GM21619 (cell line): ENCODE results near the gene IFNE.
"Not testable (repeated sequence)": the region's sequence is repeated elsewhere in the genome, so short reads cannot be mapped to it uniquely, and the experiment has no call there.

Experiments
- ATAC-seq: cut with Tn5 transposase; IDR thresholded peaks from one replicate; pipeline ENCODE4 v1.9.1; 2021; ENCODE audit not compliant: unreplicated experiment

Gene IFNE

DNA sequence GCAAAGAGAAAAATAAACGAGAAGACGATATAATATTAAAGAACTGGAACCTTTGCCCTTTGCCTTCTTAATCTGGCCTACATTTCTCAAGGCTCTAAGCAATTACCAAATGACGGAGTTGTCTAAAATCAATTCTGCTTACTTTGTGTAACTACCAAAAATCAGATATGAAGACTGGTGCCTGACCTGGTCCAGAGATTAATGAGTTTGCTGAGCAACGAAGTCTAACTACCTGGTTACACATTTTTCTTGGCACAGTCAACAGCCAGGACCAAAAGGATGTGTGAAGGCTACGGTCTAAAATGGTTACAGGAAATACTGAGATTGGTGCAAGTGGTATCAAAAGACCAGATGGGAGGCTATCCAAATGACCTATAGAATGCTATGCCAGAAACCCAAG is 17.8 kb upstream of the IFNE start:
- no peak for ATAC-seq

DNA sequence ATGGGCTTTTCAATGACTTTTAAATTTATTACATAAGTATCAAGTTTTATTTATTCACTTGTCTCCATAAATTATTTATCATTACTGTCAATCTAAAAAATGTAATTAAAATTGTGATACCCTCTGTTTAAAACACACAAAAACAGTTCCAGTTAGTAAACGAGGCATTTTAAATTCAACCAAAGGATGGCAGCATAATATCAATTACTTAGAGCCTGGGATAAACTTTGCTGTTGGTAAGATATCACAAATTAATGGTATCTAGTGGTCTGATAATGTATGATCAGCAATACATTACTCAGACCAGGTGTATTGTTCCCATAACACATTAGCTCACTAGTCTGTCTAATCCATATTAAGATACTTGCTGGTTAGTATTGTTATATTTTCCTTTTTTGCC is 9.6 kb upstream of the IFNE start:
- ATAC-seq = no peak

DNA sequence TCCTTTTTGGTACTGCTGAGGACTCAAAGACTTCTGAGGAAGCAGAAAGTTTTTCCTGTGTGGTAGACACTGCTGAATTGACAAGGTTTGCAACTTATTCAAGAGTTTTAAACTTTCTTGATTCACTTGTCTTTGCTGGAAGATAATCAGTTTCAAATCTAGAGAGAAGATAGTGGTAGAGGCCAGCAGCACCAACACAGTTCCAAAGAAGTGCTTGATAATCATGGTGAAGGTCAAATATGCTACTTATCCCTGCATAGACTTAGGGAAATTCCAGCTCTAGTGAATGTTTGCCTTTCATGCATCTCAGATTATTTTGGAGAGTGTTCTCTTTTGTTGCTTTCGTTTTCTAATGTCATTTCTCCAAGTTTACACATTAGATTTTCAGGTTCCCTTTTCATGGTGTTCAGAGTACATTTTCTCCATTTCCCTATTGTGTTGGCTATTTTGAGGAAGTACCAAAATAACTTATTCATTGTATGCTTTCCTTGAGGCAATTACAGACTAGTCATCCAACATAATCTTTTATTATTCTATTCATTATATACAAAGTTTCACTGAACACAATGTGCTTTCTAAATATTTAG is 550 bp downstream of the IFNE start:
- no peak for ATAC-seq

DNA sequence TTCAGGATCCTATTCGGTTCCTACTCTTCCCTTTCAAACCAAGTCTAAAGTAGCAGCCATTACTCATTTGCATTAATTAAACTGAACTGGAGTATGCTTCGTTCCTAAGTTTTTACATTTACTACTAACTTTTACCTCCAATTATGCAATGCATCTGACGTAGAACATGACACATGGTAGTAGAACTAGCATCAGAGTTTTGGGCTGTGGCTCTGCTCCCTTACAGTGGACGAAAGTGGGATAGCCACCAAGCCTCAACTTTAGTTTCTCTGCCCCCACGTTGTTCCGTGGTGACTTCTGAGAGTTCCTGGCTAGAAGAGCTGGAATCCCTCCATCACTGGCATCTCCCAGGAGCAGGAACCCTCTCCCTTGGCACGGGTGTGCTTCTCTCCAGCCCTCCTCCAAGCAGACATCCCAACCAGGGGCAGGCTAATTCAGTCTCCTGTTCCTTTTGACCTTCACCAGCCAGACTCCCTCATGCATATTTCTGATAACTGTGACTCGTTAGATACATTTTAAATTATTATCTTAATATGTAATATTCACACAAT is 2.9 kb downstream of the IFNE start:
- no peak for ATAC-seq

DNA sequence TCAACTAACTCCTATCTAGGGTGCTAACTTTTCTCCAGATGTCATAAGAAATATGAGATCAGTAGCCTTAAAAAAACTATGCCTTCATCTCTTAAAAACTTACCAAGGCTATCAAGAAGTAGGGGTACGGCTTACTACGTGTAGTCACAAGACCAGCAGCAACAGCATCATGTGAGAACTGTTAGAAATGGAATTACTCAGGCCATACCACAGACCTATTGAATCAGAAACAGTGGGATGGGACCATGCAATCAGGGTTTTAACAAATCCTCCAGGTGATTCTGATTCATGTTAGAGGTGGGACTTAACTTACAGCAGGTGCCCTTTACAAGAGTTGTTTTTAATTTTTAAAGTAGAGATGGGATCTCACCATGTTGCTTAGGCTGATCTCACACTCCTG is 4.6 kb downstream of the IFNE start:
- ATAC-seq = no peak

DNA sequence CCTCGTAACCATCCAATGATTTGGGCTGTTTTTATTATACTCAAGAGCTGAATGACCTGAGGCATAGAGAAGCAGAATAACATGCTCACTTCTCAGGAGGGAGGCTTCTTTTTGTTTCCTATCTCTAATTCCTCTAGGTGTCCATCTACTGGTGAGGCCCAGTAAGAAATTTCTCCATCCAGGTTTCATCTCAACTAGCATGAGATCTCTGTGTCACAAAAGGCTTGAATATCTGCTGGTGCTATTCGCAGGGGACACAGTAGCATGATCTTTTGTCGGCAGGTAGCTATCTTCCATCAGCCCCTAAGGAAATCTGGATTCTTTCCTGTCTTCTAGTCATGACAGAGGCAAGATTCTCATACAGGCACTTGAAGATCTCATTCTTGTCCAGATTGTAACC is 8.9 kb downstream of the IFNE start:
- ATAC-seq = no peak

DNA sequence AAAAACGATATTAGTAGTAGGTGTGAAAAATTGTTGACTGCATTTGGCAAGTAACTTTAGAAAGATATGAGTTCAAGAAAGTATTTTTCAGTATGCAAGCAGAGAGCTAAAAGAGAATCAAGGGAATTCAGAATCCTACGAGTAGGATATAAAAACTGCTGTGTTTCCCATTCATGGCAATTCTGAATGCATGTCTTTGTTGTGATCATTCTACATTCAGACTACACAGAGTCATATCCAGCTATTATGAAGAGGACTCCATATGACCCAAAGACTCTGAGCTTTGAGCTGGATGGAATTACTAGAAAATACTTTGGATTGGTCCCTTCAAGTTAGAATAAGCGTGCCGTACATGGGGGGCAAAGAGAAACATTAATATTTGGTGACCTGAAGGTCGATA is 12.0 kb downstream of the IFNE start:
- no peak for ATAC-seq

DNA sequence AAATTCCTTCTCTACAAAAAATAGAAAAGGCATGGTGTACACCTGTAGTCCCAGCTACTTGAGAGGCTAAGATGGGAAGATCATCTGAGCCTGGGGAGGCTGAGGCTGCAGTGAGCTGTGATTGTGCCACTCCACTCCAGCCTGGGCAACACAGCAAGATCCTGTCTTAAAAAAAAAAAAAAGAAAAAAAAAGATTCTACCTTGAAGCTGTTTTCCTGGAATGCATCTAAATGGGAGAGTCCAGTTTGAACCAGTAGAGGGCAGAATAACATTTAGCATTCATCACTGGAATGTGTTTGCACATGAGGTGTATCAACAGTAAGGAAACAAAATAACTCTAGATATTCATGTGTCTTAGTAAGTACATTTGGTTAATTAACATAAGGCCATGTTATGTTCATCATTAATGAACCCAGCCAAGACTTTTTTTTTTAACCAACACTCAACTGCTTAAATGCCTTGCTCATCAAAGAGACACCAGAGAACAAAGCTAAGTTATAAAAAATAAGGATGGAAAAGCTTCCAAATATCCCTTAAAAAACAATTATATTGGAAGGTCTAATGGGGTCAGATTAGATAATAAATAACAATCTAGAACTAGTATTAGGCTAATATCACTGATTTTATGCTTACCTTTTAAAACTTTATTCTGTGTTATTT is 16.1 kb downstream of the IFNE start:
- ATAC-seq = no peak

DNA sequence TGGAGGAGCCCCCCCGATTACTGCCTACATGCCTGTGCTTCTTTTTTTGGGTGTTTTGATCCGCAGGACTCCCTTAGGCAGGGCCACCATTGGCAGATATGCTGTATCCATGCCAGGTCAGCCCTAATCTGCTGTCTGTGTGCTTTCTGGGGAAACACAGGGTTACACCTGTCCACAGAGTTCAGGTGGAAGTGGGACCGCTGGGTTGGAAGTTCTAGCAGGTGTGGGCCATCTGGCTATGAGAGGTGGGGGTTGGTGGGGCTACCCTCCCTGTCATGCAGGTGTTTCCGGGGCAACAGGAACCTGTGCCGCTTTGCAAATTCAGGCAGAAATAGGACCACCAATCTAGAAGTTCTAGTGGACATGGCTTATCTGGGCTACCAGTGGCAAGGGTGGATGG is 17.0 kb downstream of the IFNE start:
- no peak for ATAC-seq

DNA sequence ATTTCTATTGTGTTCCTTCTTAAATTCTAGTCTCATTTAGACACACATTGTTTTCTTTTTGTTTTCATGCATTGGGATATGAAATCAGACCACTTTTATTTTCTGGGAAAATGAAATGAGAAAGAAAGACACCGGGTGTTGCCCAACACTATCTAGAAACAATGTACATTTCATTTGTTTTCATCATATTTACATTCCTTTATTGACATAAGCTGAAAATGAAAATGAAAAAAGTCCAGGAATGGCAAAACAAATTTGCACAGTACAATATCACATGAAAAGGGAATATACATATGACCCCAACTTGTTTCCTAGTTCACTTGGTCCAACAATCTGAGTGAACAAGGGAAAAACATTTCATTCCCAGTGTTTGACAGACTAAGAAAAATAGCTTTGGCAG is 20.7 kb downstream of the IFNE start:
- ATAC-seq = no peak

DNA sequence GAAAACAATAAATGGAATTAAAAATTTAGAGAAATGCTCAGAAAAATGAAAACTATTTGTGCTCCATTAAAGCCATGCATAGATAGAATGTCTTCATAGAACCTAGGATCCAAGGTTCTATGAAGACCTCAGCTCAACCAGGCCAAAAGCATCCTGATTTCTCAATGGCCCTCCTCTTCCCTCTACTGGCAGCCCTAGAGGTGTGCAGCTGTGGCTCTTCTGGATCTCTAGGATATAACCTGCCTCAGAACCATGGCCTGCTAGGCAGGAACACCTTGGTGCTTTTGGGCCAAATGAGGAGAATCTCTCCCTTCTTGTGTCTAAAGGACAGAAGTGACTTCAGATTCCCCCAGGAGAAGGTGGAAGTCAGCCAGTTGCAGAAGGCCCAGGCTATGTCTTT is 26.8 kb downstream of the IFNE start:
- ATAC-seq = peak; percentile 97

DNA sequence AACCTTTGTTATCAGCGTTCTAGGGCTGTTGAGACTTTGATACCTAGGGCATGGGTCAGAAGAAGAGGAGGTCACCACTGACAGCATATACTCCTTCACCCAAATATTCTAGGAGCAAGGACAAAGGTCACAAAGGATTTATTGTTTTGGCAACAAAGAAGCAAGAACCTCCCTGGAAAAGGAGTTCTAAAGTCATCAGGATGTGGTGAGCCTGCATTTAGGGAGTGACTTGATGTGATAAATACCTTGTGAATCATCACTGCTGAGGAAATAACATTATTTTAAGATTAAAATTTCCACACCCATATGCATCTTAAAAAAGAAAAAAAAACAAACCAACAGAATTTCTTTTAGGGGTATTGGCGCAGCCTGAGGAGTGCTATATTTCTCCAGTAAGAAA is 28.0 kb downstream of the IFNE start:
- no peak for ATAC-seq

DNA sequence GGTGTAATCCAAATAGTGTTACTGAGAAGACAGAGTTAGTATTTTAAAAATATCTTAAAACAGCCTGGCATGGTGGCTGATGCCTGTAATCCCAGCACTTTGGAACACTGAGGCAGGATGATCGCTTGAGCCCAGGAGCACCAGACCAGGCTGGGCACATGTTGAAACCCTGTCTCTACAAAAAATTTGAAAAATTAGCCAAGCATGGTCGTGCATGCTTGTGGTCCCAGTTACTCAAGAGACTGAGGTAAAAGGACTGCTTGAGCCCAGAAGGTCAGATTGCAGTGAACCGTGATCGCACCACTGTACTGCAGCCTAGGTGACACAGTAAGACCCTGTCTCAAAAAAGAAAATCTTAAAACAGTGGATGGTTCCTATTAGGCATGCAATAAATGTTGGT is 29.4 kb downstream of the IFNE start:
- ATAC-seq = no peak

DNA sequence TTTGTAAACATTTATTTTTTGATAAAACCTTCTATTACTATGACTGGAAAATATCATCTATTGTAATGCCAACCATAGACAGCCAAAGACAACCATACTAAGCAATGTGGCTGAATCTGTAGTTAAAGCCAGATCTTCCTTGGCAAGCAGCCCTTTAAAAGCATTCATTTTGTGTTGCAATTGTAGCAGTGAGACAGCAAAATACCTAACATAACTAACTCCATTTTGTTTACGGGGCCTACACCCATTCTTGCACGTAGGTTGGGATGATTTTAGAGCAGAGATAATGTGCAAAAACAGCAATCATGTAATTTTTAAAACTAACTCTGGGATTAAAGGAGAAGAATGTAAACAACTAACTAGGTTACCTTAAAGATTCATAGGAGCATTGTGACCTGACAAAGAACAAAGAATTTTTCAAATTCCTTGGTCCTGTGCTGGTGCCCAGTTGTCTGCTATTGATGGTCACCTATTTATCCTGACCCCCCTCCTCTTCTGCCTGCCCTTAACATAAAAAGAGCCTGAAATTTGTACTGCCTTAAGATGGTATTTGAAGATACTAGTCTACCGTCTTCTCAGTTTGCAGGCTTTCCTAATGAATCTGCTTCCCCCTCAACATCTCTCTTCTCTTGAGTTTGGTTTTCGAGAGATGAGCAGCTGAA is 31.2 kb downstream of the IFNE start:
- no peak for ATAC-seq

DNA sequence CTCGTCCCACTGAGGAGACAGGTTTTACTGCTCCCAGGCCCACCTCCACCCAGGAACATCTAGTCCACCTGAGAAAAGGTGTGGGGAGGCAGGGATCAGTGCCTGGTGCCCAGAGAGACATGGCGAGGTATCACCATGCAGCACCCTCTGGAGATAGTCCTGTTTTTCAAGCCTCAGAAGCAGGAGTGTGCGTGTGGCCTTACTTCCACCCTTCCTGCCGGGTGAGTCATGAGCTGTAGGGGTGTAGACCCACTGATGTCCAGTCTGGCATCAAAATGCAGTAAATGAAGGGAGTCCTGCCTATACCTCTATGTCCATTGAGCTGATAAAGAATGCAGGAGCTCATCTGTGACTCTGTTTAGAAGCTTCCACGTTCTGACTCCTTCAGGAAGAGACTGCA is 32.8 kb downstream of the IFNE start:
- ATAC-seq = not testable (repeated sequence)

DNA sequence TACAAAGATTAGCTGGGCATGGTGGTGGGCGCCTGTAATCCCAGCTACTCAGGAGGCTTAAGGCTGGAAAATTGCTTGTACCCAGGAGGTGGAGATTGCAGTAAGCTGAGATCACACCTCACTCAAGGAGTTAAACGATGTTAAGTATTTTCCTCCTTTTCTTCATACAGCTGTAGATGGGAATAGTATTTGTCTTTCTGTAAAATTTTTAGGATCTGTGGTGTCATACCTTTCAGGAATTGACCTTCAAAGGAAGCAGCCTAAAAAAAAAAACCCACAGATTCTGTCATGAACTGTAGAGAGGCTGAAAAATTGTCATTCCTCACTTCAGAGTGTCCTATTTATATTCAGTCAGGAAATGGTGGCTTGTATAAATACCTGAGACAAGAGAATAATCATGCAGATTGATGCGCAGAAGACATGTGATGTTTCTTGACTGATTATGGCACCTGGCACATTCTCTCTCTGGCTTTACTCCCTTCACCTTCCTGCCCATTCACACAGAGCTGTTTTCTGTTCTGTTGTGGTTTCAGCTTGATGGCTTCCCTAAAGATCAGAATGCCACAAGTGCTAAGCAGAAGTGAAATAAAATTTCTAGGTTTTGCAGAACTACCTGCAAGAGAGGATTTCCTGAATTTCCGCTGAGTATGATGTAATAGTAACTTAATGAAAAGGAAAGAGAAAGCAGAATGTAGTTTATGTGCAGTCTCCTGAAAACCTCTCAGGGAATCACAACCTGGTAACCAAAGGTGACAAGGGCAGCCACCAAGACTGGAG is 38.1 kb downstream of the IFNE start:
- ATAC-seq = peak; percentile 89

DNA sequence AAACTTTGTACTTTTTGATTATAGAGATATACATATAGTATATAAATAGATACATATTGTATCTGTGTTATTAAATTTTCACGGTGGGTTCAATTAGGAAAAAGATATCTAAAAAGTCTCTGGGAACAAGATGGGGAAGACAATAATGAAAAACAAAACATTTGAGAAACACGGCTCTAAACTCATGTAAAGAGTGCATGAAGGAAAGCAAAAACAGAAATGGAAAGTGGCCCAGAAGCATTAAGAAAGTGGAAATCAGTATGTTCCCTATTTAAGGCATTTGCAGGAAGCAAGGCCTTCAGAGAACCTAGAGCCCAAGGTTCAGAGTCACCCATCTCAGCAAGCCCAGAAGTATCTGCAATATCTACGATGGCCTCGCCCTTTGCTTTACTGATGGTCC is 42.0 kb downstream of the IFNE start, which contains the start of gene IFNA1:
IFNA1 (plus strand) TSS at position 301 of the 400 bp plus-strand sequence; CDS start at position 370, 69 bp downstream.
- no peak for ATAC-seq

DNA sequence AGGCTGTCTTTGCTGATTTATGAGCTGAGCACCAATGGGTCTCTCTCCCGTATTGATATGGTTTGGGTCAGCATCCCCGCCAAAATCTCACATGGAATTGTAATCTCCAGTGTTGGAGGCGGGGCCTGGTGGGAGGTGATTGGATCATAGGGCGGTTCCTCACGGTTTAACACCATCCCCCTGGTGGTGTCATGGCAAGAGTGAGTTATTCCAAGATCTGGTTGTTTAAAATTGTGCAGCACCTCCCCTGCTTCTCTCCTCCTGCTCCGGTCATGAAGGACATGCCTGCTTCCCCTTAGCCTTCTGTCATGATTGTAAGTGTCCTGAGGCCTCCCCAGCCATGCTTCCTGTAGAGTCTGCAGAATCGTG is 47.1 kb downstream of the IFNE start:
- ATAC-seq = not testable (repeated sequence)

DNA sequence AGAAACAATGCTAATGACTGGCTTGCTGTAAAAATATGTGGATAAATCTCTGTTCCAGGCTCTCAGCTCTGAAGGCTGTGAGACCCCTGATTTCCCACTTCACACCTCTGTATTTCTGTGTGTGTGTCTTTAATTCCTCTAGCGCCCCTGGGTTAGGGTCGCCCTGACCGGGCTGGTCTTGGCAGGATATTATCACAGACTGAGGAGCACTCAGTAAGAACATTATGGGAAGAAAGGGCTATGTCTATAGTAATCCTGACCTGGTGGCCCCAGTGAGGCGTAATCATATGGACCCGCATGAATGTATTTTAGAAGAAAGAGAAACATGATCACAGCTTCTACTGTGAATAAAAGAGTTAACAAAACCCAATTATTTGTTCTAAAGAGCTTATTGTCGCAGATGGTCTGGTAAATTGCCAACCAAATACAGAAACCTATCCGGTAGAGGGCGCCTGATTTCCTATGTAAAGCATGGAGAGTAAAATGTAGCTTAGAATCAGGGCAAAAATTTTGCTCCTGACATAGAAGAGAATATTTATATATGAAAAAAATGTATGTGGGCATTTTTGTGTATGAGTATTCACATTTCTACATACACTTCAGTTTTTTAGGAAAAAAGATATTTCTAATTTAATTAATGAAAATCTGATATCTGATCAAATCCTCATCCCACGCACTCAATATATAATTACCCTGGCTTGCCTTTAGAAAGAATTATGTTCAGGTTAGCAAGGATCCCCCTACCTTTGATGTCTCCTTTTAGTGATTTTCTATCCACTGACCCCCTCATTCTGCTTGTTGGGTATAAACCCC is 47.7 kb downstream of the IFNE start:
- no peak for ATAC-seq

DNA sequence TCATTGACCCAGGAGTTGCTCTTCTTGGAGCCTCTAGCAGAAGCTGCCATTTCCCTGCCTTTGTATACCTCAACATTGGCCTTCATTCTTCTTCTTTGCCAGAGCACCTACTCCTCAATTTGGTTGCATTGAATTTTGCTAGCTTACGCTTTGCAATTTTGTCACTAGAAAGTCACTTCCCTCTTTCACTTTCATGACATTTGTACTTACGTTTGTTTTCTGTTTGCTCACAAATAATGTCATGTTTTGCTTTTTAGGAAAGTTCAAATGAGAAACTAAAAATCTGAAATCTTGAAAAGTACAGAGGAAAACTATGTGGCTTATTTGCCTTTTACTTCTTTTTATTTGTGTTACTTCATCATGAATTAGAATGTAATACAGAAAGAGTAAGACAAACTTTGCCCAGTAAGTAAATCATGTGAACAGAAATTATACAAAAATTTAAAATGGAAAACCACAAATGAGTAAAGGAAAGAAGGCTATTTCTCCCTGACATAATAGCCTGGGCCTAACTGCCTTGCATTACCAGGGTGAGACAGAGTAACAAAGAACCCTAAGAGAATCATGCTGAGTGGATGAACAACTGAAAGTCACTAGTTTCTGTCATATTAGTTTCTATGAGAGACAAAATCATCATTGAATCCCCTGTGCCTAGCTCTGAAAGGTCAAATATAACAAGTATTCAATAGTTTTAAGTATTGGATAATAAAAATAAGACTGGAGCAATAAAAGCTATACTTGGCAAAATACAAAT is 49.3 kb downstream of the IFNE start:
- ATAC-seq = peak; percentile 60
